GM21423 (cell line): ENCODE measurements around the gene DST.
A peak's percentile ranks its signal among the peaks of the same experiment; 100 is the strongest.
"Not testable (repeated sequence)": the region's sequence is repeated elsewhere in the genome, so short reads cannot be mapped to it uniquely, and the experiment has no call there.

ENCODE experiments used
- ATAC-seq: cut with Tn5 transposase; IDR thresholded peaks from one replicate; pipeline ENCODE4 v1.9.1; 2021; ENCODE audit warnings: mild to moderate bottlenecking, moderate library complexity; ENCODE audit not compliant: unreplicated experiment

Gene DST

GRCh38 chr6:56664029-56664428 lies 21.3 kb upstream of the DST start:
- ATAC-seq: no peak

- ATAC-seq: no peak
Measured at GRCh38 chr6:56663344-56663743, 20.7 kb upstream of the DST start.

GRCh38 chr6:56661338-56661737 lies 18.6 kb upstream of the DST start:
- not testable (repeated sequence) for ATAC-seq

GRCh38 chr6:56660381-56660730 lies 17.7 kb upstream of the DST start:
- peak; percentile 29 for ATAC-seq

- peak; percentile 91 for ATAC-seq
Measured at GRCh38 chr6:56659721-56660380, 17.2 kb upstream of the DST start.

GRCh38 chr6:56658326-56658725 lies 15.6 kb upstream of the DST start:
- no peak for ATAC-seq

- no peak for ATAC-seq
Measured at GRCh38 chr6:56657354-56657753, 14.7 kb upstream of the DST start.

- no peak for ATAC-seq
Measured at GRCh38 chr6:56656466-56656865, 13.8 kb upstream of the DST start.

GRCh38 chr6:56655996-56656395 lies 13.3 kb upstream of the DST start:
- no peak for ATAC-seq

GRCh38 chr6:56655249-56655648 lies 12.6 kb upstream of the DST start:
- ATAC-seq: no peak

- ATAC-seq: no peak
Measured at GRCh38 chr6:56652994-56653393, 10.3 kb upstream of the DST start.

- ATAC-seq: no peak
Measured at GRCh38 chr6:56652231-56652630, 9.5 kb upstream of the DST start.

GRCh38 chr6:56650191-56650590 lies 7.5 kb upstream of the DST start:
- ATAC-seq: no peak

GRCh38 chr6:56649782-56650181 lies 7.1 kb upstream of the DST start:
- ATAC-seq: no peak

GRCh38 chr6:56649053-56649769 lies 6.5 kb upstream of the DST start:
- no peak for ATAC-seq

- ATAC-seq: no peak
Measured at GRCh38 chr6:56647172-56647762, 4.6 kb upstream of the DST start.

GRCh38 chr6:56644366-56644765 lies 1.7 kb upstream of the DST start:
- no peak for ATAC-seq

GRCh38 chr6:56643379-56644089 lies 845 bp upstream of the DST start:
- no peak for ATAC-seq

- no peak for ATAC-seq
Measured at GRCh38 chr6:56640374-56640773, 2.3 kb downstream of the DST start.

- ATAC-seq: no peak
Measured at GRCh38 chr6:56638760-56639159, 3.9 kb downstream of the DST start.

- ATAC-seq: no peak
Measured at GRCh38 chr6:56637640-56638039, 5.0 kb downstream of the DST start.

GRCh38 chr6:56628105-56628504 lies 14.6 kb downstream of the DST start:
- ATAC-seq: no peak
